Keratinocyte (primary cell): ENCODE measurements around the gene OTOF. TPM values are rescaled to one million over a fixed set of nuclear protein-coding genes. Genes with fewer than 3 reads are reported as not detected.

Source experiments
- DNase-seq: peaks from one replicate; pipeline ENCODE4 v3.0.0-alpha.2; 2011; ENCODE audit warnings: low read depth, missing footprints, low spot score
- FAIRE-seq: peaks from 2 replicates; lab custom pipeline; 2011; peaks lifted over from hg19 to GRCh38; lab: Jason Lieb, UNC
- H2AFZ ChIP-seq: 2 replicates; pipeline ENCODE4 v1.6.0; 2012; ENCODE audit warnings: low read length, control low read depth, inconsistent platforms; ENCODE audit not compliant: control insufficient read depth
- H3K27ac ChIP-seq: 2 replicates; pipeline ENCODE4 v1.5.1; 2011; ENCODE audit warnings: low read length; ENCODE audit not compliant: control insufficient read depth, insufficient read depth
- H3K27me3 ChIP-seq: 3 replicates; pipeline ENCODE4 v1.6.0; 2011; ENCODE audit warnings: low read length; ENCODE audit not compliant: control insufficient read depth, insufficient read depth; ENCODE audit errors: extremely low read depth
- H3K36me3 ChIP-seq, 2 experiments: 2 replicates in 1 of 2; 3 replicates in 1 of 2; pipeline ENCODE4 v1.5.1; 2011; ENCODE audit warnings: low read length in 2 of 2, mild to moderate bottlenecking in 1 of 2; ENCODE audit not compliant: control insufficient read depth in 2 of 2, insufficient read depth in 2 of 2; ENCODE audit errors: extremely low read depth in 1 of 2
- H3K4me1 ChIP-seq: 3 replicates; pipeline ENCODE4 v1.5.1; 2011; ENCODE audit warnings: low read length; ENCODE audit not compliant: control insufficient read depth, insufficient read depth; ENCODE audit errors: extremely low read depth
- H3K4me2 ChIP-seq: 3 replicates; pipeline ENCODE4 v1.6.0; 2011; ENCODE audit warnings: low read depth, low read length; ENCODE audit not compliant: control insufficient read depth, insufficient read depth; ENCODE audit errors: extremely low read depth
- H3K4me3 ChIP-seq, 3 experiments: fragments of 200-600 bp in 1 of 3; sonication (generic) in 1 of 3; 2 replicates in 2 of 3; 3 replicates in 1 of 3; pipeline ENCODE4 v1.5.1; 2011 to 2016; ENCODE audit warnings: low read length in 3 of 3, mild to moderate bottlenecking in 3 of 3, control low read depth in 2 of 3, inconsistent platforms in 1 of 3, low read depth in 1 of 3, mixed read lengths in 1 of 3, mixed run types in 1 of 3, moderate library complexity in 1 of 3; ENCODE audit not compliant: control insufficient read depth in 2 of 3, insufficient read depth in 2 of 3; ENCODE audit errors: extremely low read depth in 1 of 3
- H3K79me2 ChIP-seq: 2 replicates; pipeline ENCODE4 v1.6.0; 2012; ENCODE audit warnings: low read length; ENCODE audit not compliant: control insufficient read depth, insufficient read depth
- H3K9ac ChIP-seq: 3 replicates; pipeline ENCODE4 v1.6.0; 2011; ENCODE audit warnings: low read length; ENCODE audit not compliant: control insufficient read depth, insufficient read depth; ENCODE audit errors: extremely low read depth
- H3K9me1 ChIP-seq: 3 replicates; pipeline ENCODE4 v1.6.0; 2011; ENCODE audit warnings: low read length; ENCODE audit not compliant: control insufficient read depth, insufficient read depth; ENCODE audit errors: extremely low read depth
- H3K9me3 ChIP-seq: 2 replicates; pipeline ENCODE4 v1.5.1; 2012; ENCODE audit warnings: low read depth, low read length; ENCODE audit not compliant: control insufficient read depth
- H4K20me1 ChIP-seq: 3 replicates; pipeline ENCODE4 v1.6.0; 2011; ENCODE audit warnings: low read length; ENCODE audit not compliant: control insufficient read depth, insufficient read depth; ENCODE audit errors: extremely low read depth
- EZH2 ChIP-seq: IDR thresholded peaks from one replicate; pipeline ENCODE4 v1.6.1; 2012; ENCODE audit warnings: inconsistent platforms, mild to moderate bottlenecking, low read length, moderate library complexity
- dilution Hi-C: fragments of 300-500 bp; cut with MboI; formaldehyde crosslinking; loops from one replicate; pipeline ENCODE4 v1.7.0; 2020; ENCODE audit warnings: low sequenced_read_pairs; ENCODE audit not compliant: extremely low pct_ligation_motif_present
- polyA plus RNA-seq, 5 experiments: library from polyadenylated mRNA; depleted of rRNA in 3 of 5; stranded (reverse) in 3 of 5; stranded (forward) in 1 of 5; unstranded in 1 of 5; fragments of >200 nt; gene quantifications; 1 replicate in 1 of 5; 2 replicates in 3 of 5; 3 replicates in 1 of 5; pipeline versions ENCODE4 v1.2.1 to v1.2.3, GENCODE V29; 2011 to 2012; ENCODE audit warnings: missing spikeins in 2 of 5, low read depth in 1 of 5, low replicate concordance in 1 of 5
- TF ChIP-seq, protein P1 (sequence below), 3 experiments: IDR thresholded peaks in 1 of 3; conservative IDR thresholded peaks in 1 of 3; optimal IDR thresholded peaks in 1 of 3; 2 replicates in 2 of 3; 3 replicates in 1 of 3; pipeline versions ENCODE3 to v1.5.1; 2011; ENCODE audit warnings: low read length in 3 of 3, mild to moderate bottlenecking in 3 of 3, moderate library complexity in 2 of 3, control low read depth in 1 of 3, inconsistent platforms in 1 of 3; ENCODE audit not compliant: insufficient read depth in 2 of 3; ENCODE audit errors: extremely low read depth in 1 of 3

OTOF gene
- polyA plus RNA-seq, 1 donor (not counting 4 experiments of a cell fraction or from before 2014, with no cell fraction given), result not detected

DNA sequence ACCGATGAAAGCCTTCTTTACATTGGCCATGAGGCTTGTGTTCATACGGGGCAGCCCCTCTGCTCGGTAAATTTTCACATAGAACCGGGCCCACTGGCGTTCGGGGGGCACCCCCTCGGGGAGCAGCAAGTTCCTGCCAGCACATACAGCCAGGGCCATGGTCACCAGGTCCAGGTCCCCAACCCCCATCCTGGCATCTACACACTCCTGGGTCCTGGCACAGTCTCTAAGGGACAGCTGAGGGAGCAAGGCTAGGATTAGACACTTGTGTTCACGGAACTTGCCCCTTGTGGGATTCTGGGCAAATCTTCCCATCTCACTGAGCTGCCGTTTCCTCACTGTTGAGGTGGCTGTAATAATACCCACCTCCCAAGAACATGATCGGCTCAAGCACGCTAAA, 5.6 kb upstream of the OTOF start:
- Histone ChIP-seq H3K4me1 (no peaks in the 10 kb centered on the region), H3K27ac (no peak overlapping the region), H3K9me3 (no peaks in the 10 kb centered on the region), H3K79me2 (no peaks in the 10 kb centered on the region), H3K36me3 (no peaks in the 10 kb centered on the region), H3K27me3 (peaks cover 8% of the 10 kb centered on the region), H4K20me1 (no peaks in the 10 kb centered on the region), H3K4me2 (no peak overlapping the region), H2AFZ (no peak overlapping the region), H3K4me3 (no peak overlapping the region), H3K9ac (no peak overlapping the region), H3K9me1 (no peaks in the 10 kb centered on the region)
- DNase-seq, result no peak
- TF ChIP-seq EZH2, result no peak
- TF ChIP-seq, protein P1, sequence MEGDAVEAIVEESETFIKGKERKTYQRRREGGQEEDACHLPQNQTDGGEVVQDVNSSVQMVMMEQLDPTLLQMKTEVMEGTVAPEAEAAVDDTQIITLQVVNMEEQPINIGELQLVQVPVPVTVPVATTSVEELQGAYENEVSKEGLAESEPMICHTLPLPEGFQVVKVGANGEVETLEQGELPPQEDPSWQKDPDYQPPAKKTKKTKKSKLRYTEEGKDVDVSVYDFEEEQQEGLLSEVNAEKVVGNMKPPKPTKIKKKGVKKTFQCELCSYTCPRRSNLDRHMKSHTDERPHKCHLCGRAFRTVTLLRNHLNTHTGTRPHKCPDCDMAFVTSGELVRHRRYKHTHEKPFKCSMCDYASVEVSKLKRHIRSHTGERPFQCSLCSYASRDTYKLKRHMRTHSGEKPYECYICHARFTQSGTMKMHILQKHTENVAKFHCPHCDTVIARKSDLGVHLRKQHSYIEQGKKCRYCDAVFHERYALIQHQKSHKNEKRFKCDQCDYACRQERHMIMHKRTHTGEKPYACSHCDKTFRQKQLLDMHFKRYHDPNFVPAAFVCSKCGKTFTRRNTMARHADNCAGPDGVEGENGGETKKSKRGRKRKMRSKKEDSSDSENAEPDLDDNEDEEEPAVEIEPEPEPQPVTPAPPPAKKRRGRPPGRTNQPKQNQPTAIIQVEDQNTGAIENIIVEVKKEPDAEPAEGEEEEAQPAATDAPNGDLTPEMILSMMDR (optimal IDR thresholded peaks at IDR 0.05 in 1 of 3, IDR thresholded peaks at IDR 0.05 in 1 of 3, conservative IDR thresholded peaks at IDR 0.05 in 1 of 3; ENCODE audit: extremely low read depth in 1 of 3, insufficient read depth in 2 of 3, low read length in 3 of 3), result no peak
- no peak for FAIRE-seq
- dilution Hi-C loops, result no loop called here

- Histone ChIP-seq H3K4me2 (no peak overlapping the region), H3K4me1 (no peaks in the 10 kb centered on the region), H3K36me3 (no peaks in the 10 kb centered on the region), H4K20me1 (no peaks in the 10 kb centered on the region), H3K9ac (no peak overlapping the region), H3K27ac (no peak overlapping the region), H2AFZ (no peak overlapping the region), H3K27me3 (peaks cover 8% of the 10 kb centered on the region), H3K4me3 (no peak overlapping the region), H3K79me2 (no peaks in the 10 kb centered on the region), H3K9me3 (no peaks in the 10 kb centered on the region), H3K9me1 (no peaks in the 10 kb centered on the region)
- no peak for DNase-seq
- no peak for TF ChIP-seq EZH2
- TF ChIP-seq, protein P1 (optimal IDR thresholded peaks at IDR 0.05 in 1 of 3, IDR thresholded peaks at IDR 0.05 in 1 of 3, conservative IDR thresholded peaks at IDR 0.05 in 1 of 3; ENCODE audit: extremely low read depth in 1 of 3, insufficient read depth in 2 of 3, low read length in 3 of 3), result no peak
- dilution Hi-C loops, result no loop called here
- FAIRE-seq, result no peak
Measured at GRCh38 chr2:26483027-26483326, 5.1 kb upstream of the OTOF start.
